H1 (cell line): Measurements from ENCODE around the gene PRG2. TPM values are rescaled to one million over a fixed set of nuclear protein-coding genes. Genes with fewer than 3 reads are reported as not detected.

Experiments
- polyA plus RNA-seq, 7 experiments: library from polyadenylated mRNA; depleted of rRNA in 3 of 7; stranded (reverse) in 5 of 7; unstranded in 2 of 7; fragments of >200 nt in 5 of 7; fragments of 200-250 nt in 2 of 7; gene quantifications; 1 replicate in 5 of 7; 2 replicates in 1 of 7; 4 replicates in 1 of 7; pipeline versions ENCODE4 v1.2.1 to v1.2.3, GENCODE V29; 2011 to 2013; ENCODE audit warnings: missing spikeins in 2 of 7, mixed read lengths in 2 of 7
- total RNA-seq: library from RNA; stranded (reverse); fragmentation: NEBNext Ultra II Directional; extraction: Animal tissue kit (Norgen Biotek cat#: 25700); gene quantifications from 2 replicates; pipeline ENCODE4 v1.2.1, GENCODE V29; 2021
- TF ChIP-seq, protein P1 (sequence below): IDR thresholded peaks from 2 replicates; pipeline ENCODE4 v1.6.1; 2012; ENCODE audit warnings: inconsistent platforms

PRG2 gene
- total and polyA plus RNA-seq, 2 of the 8 experiments (the other 6 are each of a cell fraction or from before 2014, with no cell fraction given), result 0.32 TPM; not detected in 1

DNA sequence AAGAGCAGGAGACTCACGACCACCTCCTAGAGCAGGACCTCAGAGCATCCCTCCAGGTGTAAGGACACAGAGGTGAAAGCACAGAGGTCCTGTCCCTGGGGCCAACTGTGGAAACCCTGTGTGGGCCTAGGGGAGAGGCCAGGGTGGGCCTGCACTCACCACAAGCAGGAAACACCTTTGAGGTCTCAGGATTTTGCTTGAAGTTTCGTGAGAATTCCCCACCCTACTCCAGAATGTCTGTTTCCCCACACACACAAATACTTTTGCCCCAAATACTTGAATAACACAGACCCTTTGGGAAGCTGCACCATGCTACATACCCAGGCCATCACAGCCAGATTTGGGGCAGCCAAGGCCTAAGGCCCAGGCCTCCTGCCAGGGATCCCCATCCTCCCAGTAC, 18.3 kb upstream of the PRG2 start (continued):
- TF ChIP-seq, protein P1, sequence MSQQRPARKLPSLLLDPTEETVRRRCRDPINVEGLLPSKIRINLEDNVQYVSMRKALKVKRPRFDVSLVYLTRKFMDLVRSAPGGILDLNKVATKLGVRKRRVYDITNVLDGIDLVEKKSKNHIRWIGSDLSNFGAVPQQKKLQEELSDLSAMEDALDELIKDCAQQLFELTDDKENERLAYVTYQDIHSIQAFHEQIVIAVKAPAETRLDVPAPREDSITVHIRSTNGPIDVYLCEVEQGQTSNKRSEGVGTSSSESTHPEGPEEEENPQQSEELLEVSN, result no peak
